H1 (cell line): Measurements from ENCODE around the gene MYO9B. TPM values are rescaled to one million over a fixed set of nuclear protein-coding genes. Genes with fewer than 3 reads are reported as not detected.

Experiments
- CTCF ChIA-PET: fragments of 300-600 bp; sonication (Branson Sonifier 250); formaldehyde crosslinking; loops from one replicate; lab custom pipeline; 2021; ENCODE audit not compliant: partially characterized antibody; lab: Charles Lee
- POLR2A ChIA-PET: fragments of 300-600 bp; sonication (Branson Sonifier 250); formaldehyde crosslinking; loops from one replicate; lab custom pipeline; 2021; ENCODE audit warnings: inconsistent platforms; ENCODE audit not compliant: partially characterized antibody; lab: Charles Lee
- DNase-seq, 2 experiments: peaks; one replicate each; pipeline versions ENCODE4 v3.0.0 to v3.0.0-alpha.2; 2010 to 2022; ENCODE audit warnings: low spot score in 2 of 2, low read depth in 1 of 2, mixed read lengths in 1 of 2
- FAIRE-seq: peaks from 2 replicates; lab custom pipeline; 2011; peaks lifted over from hg19 to GRCh38; lab: Jason Lieb, UNC
- H2AFZ ChIP-seq: 2 replicates; pipeline ENCODE4 v1.8.1; 2012; ENCODE audit warnings: low read length, inconsistent platforms
- H2AK5ac ChIP-seq: 2 replicates; pipeline ENCODE4 v1.6.1; 2013; ENCODE audit warnings: low read depth, low read length
- H2BK120ac ChIP-seq: replicated peaks from 2 replicates; pipeline ENCODE3; 2013; ENCODE audit warnings: low read depth, low read length, inconsistent platforms
- H2BK12ac ChIP-seq: 2 replicates; pipeline ENCODE4 v1.6.1; 2013; ENCODE audit warnings: low read depth, low read length
- H2BK15ac ChIP-seq: 2 replicates; pipeline ENCODE4 v1.6.1; 2013; ENCODE audit warnings: low read length
- H2BK20ac ChIP-seq: 2 replicates; pipeline ENCODE4 v1.6.1; 2013; ENCODE audit warnings: low read length
- H2BK5ac ChIP-seq: 2 replicates; pipeline ENCODE4 v1.6.1; 2013; ENCODE audit warnings: low read depth, low read length
- H3K14ac ChIP-seq: 2 replicates; pipeline ENCODE4 v1.6.1; 2013; ENCODE audit warnings: inconsistent platforms; ENCODE audit not compliant: insufficient read length
- H3K18ac ChIP-seq: 2 replicates; pipeline ENCODE4 v1.6.1; 2013; ENCODE audit warnings: low read length; ENCODE audit errors: extremely low read depth
- H3K23ac ChIP-seq: 2 replicates; pipeline ENCODE4 v1.6.1; 2013; ENCODE audit warnings: inconsistent platforms; ENCODE audit not compliant: insufficient read length
- H3K23me2 ChIP-seq: 2 replicates; pipeline ENCODE4 v1.6.1; 2013; ENCODE audit warnings: low read depth, low read length
- H3K27ac ChIP-seq: 2 replicates; pipeline ENCODE4 v1.6.1; 2011; ENCODE audit warnings: low read depth, low read length, inconsistent platforms
- H3K27me3 ChIP-seq, 4 experiments: replicated peaks in 1 of 4; 1 replicate in 1 of 4; 2 replicates in 3 of 4; pipeline versions ENCODE4 v1.6.1 to v1.8.1; 2011 to 2013; ENCODE audit warnings: low read length in 3 of 4, mild to moderate bottlenecking in 3 of 4, inconsistent platforms in 2 of 4, mixed read lengths in 2 of 4, moderate library complexity in 1 of 4; ENCODE audit not compliant: control insufficient read depth in 3 of 4, insufficient read depth in 3 of 4; ENCODE audit errors: extremely low read depth in 1 of 4
- H3K36me3 ChIP-seq, 4 experiments: 2 replicates each; pipeline versions ENCODE4 v1.6.1 to v1.8.1; 2011 to 2013; ENCODE audit warnings: mild to moderate bottlenecking in 4 of 4, low read length in 3 of 4, moderate library complexity in 2 of 4, control low read depth in 1 of 4, inconsistent platforms in 1 of 4; ENCODE audit not compliant: insufficient read depth in 4 of 4, control insufficient read depth in 2 of 4
- H3K4ac ChIP-seq: replicated peaks from 2 replicates; pipeline ENCODE3; 2013; ENCODE audit warnings: low read length, low read depth, mixed read lengths, inconsistent platforms; ENCODE audit not compliant: insufficient read length
- H3K4me1 ChIP-seq, 4 experiments: replicated peaks in 1 of 4; 1 replicate in 1 of 4; 2 replicates in 3 of 4; pipeline versions ENCODE4 v1.6.1 to v1.8.1; 2011 to 2013; ENCODE audit warnings: low read length in 3 of 4, inconsistent platforms in 2 of 4, mixed read lengths in 1 of 4; ENCODE audit not compliant: insufficient read depth in 4 of 4, control insufficient read depth in 3 of 4
- H3K4me2 ChIP-seq, 2 experiments: 2 replicates each; pipeline versions ENCODE4 v1.6.1 to v1.8.1; 2011 to 2013; ENCODE audit warnings: low read depth in 2 of 2, low read length in 2 of 2, control low read depth in 1 of 2, inconsistent platforms in 1 of 2, mild to moderate bottlenecking in 1 of 2; ENCODE audit not compliant: insufficient read depth in 1 of 2
- H3K4me3 ChIP-seq, 4 experiments: fragments of 200-600, 300-600 bp in 1 of 4; sonication (generic), shearing (Covaris generic), sonication (Bioruptor Twin) in 1 of 4; 2 replicates each; pipeline versions ENCODE4 v1.5.1 to v1.8.1; 2011 to 2016; ENCODE audit warnings: low read length in 4 of 4, low read depth in 3 of 4, control low read depth in 2 of 4, inconsistent platforms in 2 of 4, mild to moderate bottlenecking in 2 of 4, mixed read lengths in 1 of 4, moderate library complexity in 1 of 4; ENCODE audit not compliant: insufficient read depth in 2 of 4; ENCODE audit errors: extremely low read depth in 1 of 4
- H3K56ac ChIP-seq: replicated peaks from 2 replicates; pipeline ENCODE3; 2013; ENCODE audit warnings: low read depth, mild to moderate bottlenecking, mixed read lengths, low read length, inconsistent platforms; ENCODE audit not compliant: insufficient read length
- H3K79me1 ChIP-seq: 2 replicates; pipeline ENCODE4 v1.6.1; 2013; ENCODE audit warnings: low read depth, low read length, control low read depth
- H3K79me2 ChIP-seq, 2 experiments: 2 replicates each; pipeline versions ENCODE4 v1.6.1 to v1.8.1; 2012 to 2013; ENCODE audit warnings: low read length in 2 of 2, mild to moderate bottlenecking in 2 of 2, inconsistent platforms in 1 of 2; ENCODE audit not compliant: insufficient read depth in 2 of 2, control insufficient read depth in 1 of 2
- H3K9ac ChIP-seq, 4 experiments: replicated peaks in 1 of 4; 1 replicate in 1 of 4; 2 replicates in 3 of 4; pipeline versions ENCODE4 v1.6.1 to v1.8.1; 2011 to 2013; ENCODE audit warnings: low read depth in 3 of 4, low read length in 3 of 4, control low read depth in 2 of 4, mild to moderate bottlenecking in 2 of 4, moderate library complexity in 2 of 4, inconsistent platforms in 1 of 4; ENCODE audit errors: extremely low read depth in 1 of 4
- H3K9me3 ChIP-seq, 2 experiments: 2 replicates each; pipeline versions ENCODE4 v1.6.1 to v1.8.1; 2012 to 2013; ENCODE audit warnings: mild to moderate bottlenecking in 2 of 2, moderate library complexity in 2 of 2, control low read depth in 1 of 2, inconsistent platforms in 1 of 2, low read depth in 1 of 2, low read length in 1 of 2, mixed read lengths in 1 of 2; ENCODE audit not compliant: insufficient read depth in 2 of 2
- H4K20me1 ChIP-seq, 2 experiments: replicated peaks in 1 of 2; 2 replicates each; pipeline versions ENCODE3 to v1.8.1; 2011 to 2013; ENCODE audit warnings: inconsistent platforms in 2 of 2, low read length in 2 of 2, mild to moderate bottlenecking in 1 of 2; ENCODE audit not compliant: insufficient read depth in 2 of 2, control insufficient read depth in 1 of 2
- H4K5ac ChIP-seq: 2 replicates; pipeline ENCODE4 v1.6.1; 2013; ENCODE audit warnings: low read length, low read depth, mixed read lengths, inconsistent platforms; ENCODE audit not compliant: insufficient read length
- H4K8ac ChIP-seq: 2 replicates; pipeline ENCODE4 v1.8.0; 2013; ENCODE audit warnings: mild to moderate bottlenecking, moderate library complexity, low read length, inconsistent platforms; ENCODE audit not compliant: insufficient read depth; ENCODE audit errors: extremely low read depth
- H4K91ac ChIP-seq: replicated peaks from 2 replicates; pipeline ENCODE3; 2013; ENCODE audit warnings: low read length, mixed read lengths, inconsistent platforms; ENCODE audit not compliant: insufficient read length
- EGR1 ChIP-seq: IDR thresholded peaks from 2 replicates; pipeline ENCODE4 v1.6.1; 2011; ENCODE audit warnings: low read depth, low read length, borderline replicate concordance
- PHF8 ChIP-seq: fragments of 200-600 bp; sonication (generic); conservative IDR thresholded peaks from 2 replicates; pipeline ENCODE4 v1.7.1; 2012; ENCODE audit warnings: low read depth, mild to moderate bottlenecking, inconsistent platforms, low read length, moderate library complexity
- POLR2A ChIP-seq, 2 experiments: IDR thresholded peaks; 1 replicate in 1 of 2; 2 replicates in 1 of 2; pipeline ENCODE4 v1.6.1; 2011; ENCODE audit warnings: low read depth in 2 of 2, low read length in 2 of 2, mild to moderate bottlenecking in 2 of 2; ENCODE audit errors: control extremely low read depth in 1 of 2
- POLR2AphosphoS5 ChIP-seq: IDR thresholded peaks from 2 replicates; pipeline ENCODE4 v1.6.1; 2011; ENCODE audit warnings: low read depth, low read length
- SIX5 ChIP-seq: IDR thresholded peaks from 2 replicates; pipeline ENCODE4 v1.6.1; 2011; ENCODE audit warnings: mild to moderate bottlenecking, low read depth, low read length
- SP1 ChIP-seq: IDR thresholded peaks from 2 replicates; pipeline ENCODE4 v1.6.1; 2011; ENCODE audit warnings: low read depth, low read length
- TAF1 ChIP-seq: IDR thresholded peaks from 2 replicates; pipeline ENCODE4 v1.6.1; 2011; ENCODE audit warnings: mild to moderate bottlenecking, low read depth, low read length
- TBP ChIP-seq: IDR thresholded peaks from 2 replicates; pipeline ENCODE4 v1.6.1; 2011; ENCODE audit warnings: low read depth, low read length, improper control_type of control experiment
- WGBS, 2 experiments: shearing (Covaris generic) in 1 of 2; methylation state at CpG; one replicate each; pipeline versions ENCODE4 v1.1.6 to v1.1.7; 2013 to 2015; ENCODE audit warnings: low lambda C conversion rate in 2 of 2, mixed read lengths in 2 of 2, inconsistent platforms in 1 of 2, low coverage in 1 of 2, missing lambda C conversion rate in 1 of 2; ENCODE audit not compliant: insufficient replicate concordance in 2 of 2, insufficient coverage in 1 of 2, insufficient read length in 1 of 2; ENCODE audit errors: extremely low coverage in 1 of 2, missing lambda C conversion rate in 1 of 2; 5-methylcytosine and 5-hydroxymethylcytosine counted together
- polyA plus RNA-seq, 7 experiments: library from polyadenylated mRNA; depleted of rRNA in 3 of 7; stranded (reverse) in 5 of 7; unstranded in 2 of 7; fragments of >200 nt in 5 of 7; fragments of 200-250 nt in 2 of 7; gene quantifications; 1 replicate in 5 of 7; 2 replicates in 1 of 7; 4 replicates in 1 of 7; pipeline versions ENCODE4 v1.2.1 to v1.2.3, GENCODE V29; 2011 to 2013; ENCODE audit warnings: missing spikeins in 2 of 7, mixed read lengths in 2 of 7
- total RNA-seq: library from RNA; stranded (reverse); fragmentation: NEBNext Ultra II Directional; extraction: Animal tissue kit (Norgen Biotek cat#: 25700); gene quantifications from 2 replicates; pipeline ENCODE4 v1.2.1, GENCODE V29; 2021

Gene MYO9B
- total and polyA plus RNA-seq, 2 of the 8 experiments (the other 6 are each of a cell fraction or from before 2014, with no cell fraction given), result 27.6 to 77.1 TPM

- Histone ChIP-seq H2BK12ac (0 out of 2 replicates have a peak overlapping the region, but pooled peaks have one; percentile 3), H3K9ac (no peak overlapping the region; a peak in 1 of 7 replicates), H3K4me1 (peaks cover 0 to 14% (median 7%) of the 10 kb centered on the region in 4 experiments; a peak in 6 of 7 replicates), H4K20me1 (no peaks in the 10 kb centered on the region), H3K14ac (no peak overlapping the region), H2BK20ac (no peak overlapping the region), H3K36me3 (peaks cover 4 to 19% (median 6%) of the 10 kb centered on the region in 4 experiments; a peak in 7 of 8 replicates), H2AFZ (no peak overlapping the region), H3K4ac (no peak overlapping the region), H3K79me1 (no peaks in the 10 kb centered on the region; the same call in 1 of the 2 replicates), H3K4me3 (peak overlapping the region in 2 of 4 experiments; percentile 17 to 23; a peak in 1 of 8 replicates), H3K79me2 (no peaks in the 10 kb centered on the region), H3K9me3 (no peaks in the 10 kb centered on the region), H2AK5ac (peak overlapping the region; percentile 75; the same call in 1 of the 2 replicates), H3K23me2 (no peaks in the 10 kb centered on the region), H2BK120ac (no peak overlapping the region), H3K4me2 (peak overlapping the region; percentile 40 to 48), H3K56ac (no peak overlapping the region), H4K5ac (no peak overlapping the region), H3K18ac (no peak overlapping the region), H3K27me3 (no peaks in the 10 kb centered on the region), H4K91ac (peak overlapping the region; percentile 81), H2BK5ac (peak overlapping the region; percentile 40), H3K23ac (no peak overlapping the region), H4K8ac (peak overlapping the region; percentile 4), H3K27ac (peak overlapping the region; percentile 49; the same call in 1 of the 2 replicates), H2BK15ac (no peak overlapping the region; the same call in 1 of the 2 replicates)
- CTCF ChIA-PET, result interaction anchor here (0.6 to 1.7 kb wide), 6 partner anchors 8 to 302 kb away, joined by 3 to 7 read pairs (median 4); partner anchors contain the start of gene OCEL1
- peak; percentile 97 to 100 for DNase-seq
- FAIRE-seq, result peak; percentile 91
- POLR2A ChIA-PET, result interaction anchor here (0.7 to 1.8 kb wide), 9 partner anchors 9 to 83 kb away, joined by 3 to 5 read pairs (median 4); no protein-coding TSS in a partner anchor
- WGBS, 2 experiments, result 47% methylated on average over 22 of the region's 28 CpGs; no CpG with 5 or more reads in 1 of the 2 experiments
- TF ChIP-seq PHF8 (no peak), POLR2AphosphoS5 (peak; percentile 66), TBP (peak; percentile 65), POLR2A (IDR thresholded peaks at IDR 0.05; ENCODE audit: control extremely low read depth in 1 of 2, low read depth in 2 of 2, low read length in 2 of 2) (peak in 1 of 2 experiments; percentile 70; a peak in 1 of 3 replicates), SP1 (peak; percentile 80; the same call in 1 of the 2 replicates), TAF1 (peak; percentile 79; the same call in 1 of the 2 replicates), EGR1 (peak; percentile 37; the same call in 1 of the 2 replicates), SIX5 (no peak)
These were observed 133.8 kb downstream of the MYO9B start for GRCh38 chr19:17209126-17210036.
